ENCODE results near the gene LHCGR. TPM values are rescaled to one million over a fixed set of nuclear protein-coding genes. Genes with fewer than 3 reads are reported as not detected.

LHCGR gene
- polyA plus RNA-seq, 1 experiment: not detected

- no peaks in the 10 kb centered on the region for H3K36me3 ChIP-seq (ENCODE audit: control insufficient read depth, insufficient read depth, low read length)
- CTCF ChIA-PET: no interaction called here
- no peak for TF ChIP-seq CTCF (IDR thresholded peaks at IDR 0.05; ENCODE audit: insufficient read depth, low read depth, low read length)
- H3K27me3 ChIP-seq (ENCODE audit: control insufficient read depth, insufficient read depth, low read length): no peaks in the 10 kb centered on the region
- no peak overlapping the region for H3K4me3 ChIP-seq (ENCODE audit: low read depth, low read length)
- DNase-seq (ENCODE audit: low read depth): no peak
- POLR2A ChIA-PET: no interaction called here
Measured at GRCh38 chr2:48673581-48673980, 81.9 kb downstream of the LHCGR start.

- Histone ChIP-seq H3K27me3 (ENCODE audit: control insufficient read depth, insufficient read depth, low read length) (no peaks in the 10 kb centered on the region), H3K4me3 (ENCODE audit: low read depth, low read length) (no peak overlapping the region), H3K36me3 (ENCODE audit: control insufficient read depth, insufficient read depth, low read length) (no peaks in the 10 kb centered on the region)
- DNase-seq (ENCODE audit: low read depth): no peak
- TF ChIP-seq CTCF (IDR thresholded peaks at IDR 0.05; ENCODE audit: insufficient read depth, low read depth, low read length): no peak
- POLR2A ChIA-PET: no interaction called here
- CTCF ChIA-PET: no interaction called here
Measured at GRCh38 chr2:48668992-48669391, 86.5 kb downstream of the LHCGR start.

- ChIA-PET POLR2A (no interaction called here), CTCF (interaction anchor here (1.6 kb wide), 1 partner anchor 34 kb away, joined by 4 read pairs; no protein-coding TSS in a partner anchor)
- no peak for TF ChIP-seq CTCF (IDR thresholded peaks at IDR 0.05; ENCODE audit: insufficient read depth, low read depth, low read length)
- no peaks in the 10 kb centered on the region for H3K36me3 ChIP-seq (ENCODE audit: control insufficient read depth, insufficient read depth, low read length)
- peak; percentile 60 for DNase-seq (ENCODE audit: low read depth)
- H3K4me3 ChIP-seq (ENCODE audit: low read depth, low read length): no peak overlapping the region
- H3K27me3 ChIP-seq (ENCODE audit: control insufficient read depth, insufficient read depth, low read length): no peaks in the 10 kb centered on the region
Measured at GRCh38 chr2:48651158-48651790, 104.2 kb downstream of the LHCGR start.

- Histone ChIP-seq H3K4me3 (ENCODE audit: low read depth, low read length) (no peak overlapping the region), H3K36me3 (ENCODE audit: control insufficient read depth, insufficient read depth, low read length) (no peaks in the 10 kb centered on the region), H3K27me3 (ENCODE audit: control insufficient read depth, insufficient read depth, low read length) (no peaks in the 10 kb centered on the region)
- CTCF ChIA-PET: no interaction called here
- POLR2A ChIA-PET: no interaction called here
- no peak for TF ChIP-seq CTCF (IDR thresholded peaks at IDR 0.05; ENCODE audit: insufficient read depth, low read depth, low read length)
- DNase-seq (ENCODE audit: low read depth): no peak
Measured at GRCh38 chr2:48638261-48638660, 117.3 kb downstream of the LHCGR start.

Small RNA genes within 50 kb of the gene (small RNA-seq; reads per million reads assigned to genes)
- not detected for gene ELOBP3 (ENCODE audit: insufficient read length, low read depth, low replicate concordance)

Other genes starting within 250 kb of the LHCGR start
- gene STON1, start 225.6 kb downstream of the LHCGR start, polyA plus RNA-seq (2011; rRNA removed): 4.0 and 5.6 TPM in 2 replicates
- gene GTF2A1L, start 137.9 kb downstream of the LHCGR start, polyA plus RNA-seq (2011; rRNA removed): not detected in 2 replicates